H1 (cell line): ENCODE results near the gene BRD3OS. TPM values are rescaled to one million over a fixed set of nuclear protein-coding genes. Genes with fewer than 3 reads are reported as not detected.

ENCODE experiments used
- CTCF ChIA-PET: fragments of 300-600 bp; sonication (Branson Sonifier 250); formaldehyde crosslinking; loops from one replicate; lab custom pipeline; 2021; ENCODE audit not compliant: partially characterized antibody; lab: Charles Lee
- POLR2A ChIA-PET: fragments of 300-600 bp; sonication (Branson Sonifier 250); formaldehyde crosslinking; loops from one replicate; lab custom pipeline; 2021; ENCODE audit warnings: inconsistent platforms; ENCODE audit not compliant: partially characterized antibody; lab: Charles Lee
- DNase-seq, 2 experiments: peaks; one replicate each; pipeline versions ENCODE4 v3.0.0 to v3.0.0-alpha.2; 2010 to 2022; ENCODE audit warnings: low spot score in 2 of 2, low read depth in 1 of 2, mixed read lengths in 1 of 2
- FAIRE-seq: peaks from 2 replicates; lab custom pipeline; 2011; peaks lifted over from hg19 to GRCh38; lab: Jason Lieb, UNC
- H2AFZ ChIP-seq: 2 replicates; pipeline ENCODE4 v1.8.1; 2012; ENCODE audit warnings: low read length, inconsistent platforms
- H2AK5ac ChIP-seq: 2 replicates; pipeline ENCODE4 v1.6.1; 2013; ENCODE audit warnings: low read depth, low read length
- H2BK120ac ChIP-seq: replicated peaks from 2 replicates; pipeline ENCODE3; 2013; ENCODE audit warnings: low read depth, low read length, inconsistent platforms
- H2BK12ac ChIP-seq: 2 replicates; pipeline ENCODE4 v1.6.1; 2013; ENCODE audit warnings: low read depth, low read length
- H2BK15ac ChIP-seq: 2 replicates; pipeline ENCODE4 v1.6.1; 2013; ENCODE audit warnings: low read length
- H2BK20ac ChIP-seq: 2 replicates; pipeline ENCODE4 v1.6.1; 2013; ENCODE audit warnings: low read length
- H2BK5ac ChIP-seq: 2 replicates; pipeline ENCODE4 v1.6.1; 2013; ENCODE audit warnings: low read depth, low read length
- H3K14ac ChIP-seq: 2 replicates; pipeline ENCODE4 v1.6.1; 2013; ENCODE audit warnings: inconsistent platforms; ENCODE audit not compliant: insufficient read length
- H3K18ac ChIP-seq: 2 replicates; pipeline ENCODE4 v1.6.1; 2013; ENCODE audit warnings: low read length; ENCODE audit errors: extremely low read depth
- H3K23ac ChIP-seq: 2 replicates; pipeline ENCODE4 v1.6.1; 2013; ENCODE audit warnings: inconsistent platforms; ENCODE audit not compliant: insufficient read length
- H3K23me2 ChIP-seq: 2 replicates; pipeline ENCODE4 v1.6.1; 2013; ENCODE audit warnings: low read depth, low read length
- H3K27ac ChIP-seq: 2 replicates; pipeline ENCODE4 v1.6.1; 2011; ENCODE audit warnings: low read depth, low read length, inconsistent platforms
- H3K27me3 ChIP-seq, 4 experiments: replicated peaks in 1 of 4; 1 replicate in 1 of 4; 2 replicates in 3 of 4; pipeline versions ENCODE4 v1.6.1 to v1.8.1; 2011 to 2013; ENCODE audit warnings: low read length in 3 of 4, mild to moderate bottlenecking in 3 of 4, inconsistent platforms in 2 of 4, mixed read lengths in 2 of 4, moderate library complexity in 1 of 4; ENCODE audit not compliant: control insufficient read depth in 3 of 4, insufficient read depth in 3 of 4; ENCODE audit errors: extremely low read depth in 1 of 4
- H3K36me3 ChIP-seq, 4 experiments: 2 replicates each; pipeline versions ENCODE4 v1.6.1 to v1.8.1; 2011 to 2013; ENCODE audit warnings: mild to moderate bottlenecking in 4 of 4, low read length in 3 of 4, moderate library complexity in 2 of 4, control low read depth in 1 of 4, inconsistent platforms in 1 of 4; ENCODE audit not compliant: insufficient read depth in 4 of 4, control insufficient read depth in 2 of 4
- H3K4ac ChIP-seq: replicated peaks from 2 replicates; pipeline ENCODE3; 2013; ENCODE audit warnings: low read length, low read depth, mixed read lengths, inconsistent platforms; ENCODE audit not compliant: insufficient read length
- H3K4me1 ChIP-seq, 4 experiments: replicated peaks in 1 of 4; 1 replicate in 1 of 4; 2 replicates in 3 of 4; pipeline versions ENCODE4 v1.6.1 to v1.8.1; 2011 to 2013; ENCODE audit warnings: low read length in 3 of 4, inconsistent platforms in 2 of 4, mixed read lengths in 1 of 4; ENCODE audit not compliant: insufficient read depth in 4 of 4, control insufficient read depth in 3 of 4
- H3K4me2 ChIP-seq, 2 experiments: 2 replicates each; pipeline versions ENCODE4 v1.6.1 to v1.8.1; 2011 to 2013; ENCODE audit warnings: low read depth in 2 of 2, low read length in 2 of 2, control low read depth in 1 of 2, inconsistent platforms in 1 of 2, mild to moderate bottlenecking in 1 of 2; ENCODE audit not compliant: insufficient read depth in 1 of 2
- H3K4me3 ChIP-seq, 4 experiments: fragments of 200-600, 300-600 bp in 1 of 4; sonication (generic), shearing (Covaris generic), sonication (Bioruptor Twin) in 1 of 4; 2 replicates each; pipeline versions ENCODE4 v1.5.1 to v1.8.1; 2011 to 2016; ENCODE audit warnings: low read length in 4 of 4, low read depth in 3 of 4, control low read depth in 2 of 4, inconsistent platforms in 2 of 4, mild to moderate bottlenecking in 2 of 4, mixed read lengths in 1 of 4, moderate library complexity in 1 of 4; ENCODE audit not compliant: insufficient read depth in 2 of 4; ENCODE audit errors: extremely low read depth in 1 of 4
- H3K56ac ChIP-seq: replicated peaks from 2 replicates; pipeline ENCODE3; 2013; ENCODE audit warnings: low read depth, mild to moderate bottlenecking, mixed read lengths, low read length, inconsistent platforms; ENCODE audit not compliant: insufficient read length
- H3K79me1 ChIP-seq: 2 replicates; pipeline ENCODE4 v1.6.1; 2013; ENCODE audit warnings: low read depth, low read length, control low read depth
- H3K79me2 ChIP-seq, 2 experiments: 2 replicates each; pipeline versions ENCODE4 v1.6.1 to v1.8.1; 2012 to 2013; ENCODE audit warnings: low read length in 2 of 2, mild to moderate bottlenecking in 2 of 2, inconsistent platforms in 1 of 2; ENCODE audit not compliant: insufficient read depth in 2 of 2, control insufficient read depth in 1 of 2
- H3K9ac ChIP-seq, 4 experiments: replicated peaks in 1 of 4; 1 replicate in 1 of 4; 2 replicates in 3 of 4; pipeline versions ENCODE4 v1.6.1 to v1.8.1; 2011 to 2013; ENCODE audit warnings: low read depth in 3 of 4, low read length in 3 of 4, control low read depth in 2 of 4, mild to moderate bottlenecking in 2 of 4, moderate library complexity in 2 of 4, inconsistent platforms in 1 of 4; ENCODE audit errors: extremely low read depth in 1 of 4
- H3K9me3 ChIP-seq, 2 experiments: 2 replicates each; pipeline versions ENCODE4 v1.6.1 to v1.8.1; 2012 to 2013; ENCODE audit warnings: mild to moderate bottlenecking in 2 of 2, moderate library complexity in 2 of 2, control low read depth in 1 of 2, inconsistent platforms in 1 of 2, low read depth in 1 of 2, low read length in 1 of 2, mixed read lengths in 1 of 2; ENCODE audit not compliant: insufficient read depth in 2 of 2
- H4K20me1 ChIP-seq, 2 experiments: replicated peaks in 1 of 2; 2 replicates each; pipeline versions ENCODE3 to v1.8.1; 2011 to 2013; ENCODE audit warnings: inconsistent platforms in 2 of 2, low read length in 2 of 2, mild to moderate bottlenecking in 1 of 2; ENCODE audit not compliant: insufficient read depth in 2 of 2, control insufficient read depth in 1 of 2
- H4K5ac ChIP-seq: 2 replicates; pipeline ENCODE4 v1.6.1; 2013; ENCODE audit warnings: low read length, low read depth, mixed read lengths, inconsistent platforms; ENCODE audit not compliant: insufficient read length
- H4K8ac ChIP-seq: 2 replicates; pipeline ENCODE4 v1.8.0; 2013; ENCODE audit warnings: mild to moderate bottlenecking, moderate library complexity, low read length, inconsistent platforms; ENCODE audit not compliant: insufficient read depth; ENCODE audit errors: extremely low read depth
- H4K91ac ChIP-seq: replicated peaks from 2 replicates; pipeline ENCODE3; 2013; ENCODE audit warnings: low read length, mixed read lengths, inconsistent platforms; ENCODE audit not compliant: insufficient read length
- JUND ChIP-seq: IDR thresholded peaks from 2 replicates; pipeline ENCODE4 v1.6.1; 2011; ENCODE audit warnings: mild to moderate bottlenecking, improper control_type of control experiment, low read length
- POLR2AphosphoS5 ChIP-seq: IDR thresholded peaks from 2 replicates; pipeline ENCODE4 v1.6.1; 2011; ENCODE audit warnings: low read depth, low read length
- POU5F1 ChIP-seq: IDR thresholded peaks from 2 replicates; pipeline ENCODE4 v1.6.1; 2011; ENCODE audit warnings: low read depth, mild to moderate bottlenecking, low read length, moderate library complexity
- RBBP5 ChIP-seq: IDR thresholded peaks from 2 replicates; pipeline ENCODE4 v1.7.1; 2012; ENCODE audit warnings: low read depth, mild to moderate bottlenecking, inconsistent platforms, low read length, moderate library complexity, borderline replicate concordance
- RFX5 ChIP-seq: IDR thresholded peaks from 2 replicates; pipeline ENCODE4 v1.6.1; 2011; ENCODE audit warnings: low read depth, low read length, improper control_type of control experiment, borderline replicate concordance
- RXRA ChIP-seq: IDR thresholded peaks from 2 replicates; pipeline ENCODE4 v1.6.1; 2011; ENCODE audit warnings: low read depth, mild to moderate bottlenecking, low read length, moderate library complexity; ENCODE audit not compliant: insufficient read depth
- SAP30 ChIP-seq: fragments of 300-600 bp; sonication (generic); IDR thresholded peaks from 2 replicates; pipeline ENCODE4 v1.7.1; 2012; ENCODE audit warnings: low read length, moderate library complexity, mild to moderate bottlenecking, inconsistent platforms; ENCODE audit not compliant: insufficient read depth, insufficient replicate concordance
- SIN3A ChIP-seq, 2 experiments: IDR thresholded peaks in 1 of 2; conservative IDR thresholded peaks in 1 of 2; 2 replicates each; pipeline ENCODE4 v1.6.1; 2011 to 2012; ENCODE audit warnings: low read length in 2 of 2, improper control_type of control experiment in 1 of 2, low read depth in 1 of 2, mild to moderate bottlenecking in 1 of 2
- TAF1 ChIP-seq: IDR thresholded peaks from 2 replicates; pipeline ENCODE4 v1.6.1; 2011; ENCODE audit warnings: mild to moderate bottlenecking, low read depth, low read length
- WGBS, 2 experiments: shearing (Covaris generic) in 1 of 2; methylation state at CpG; one replicate each; pipeline versions ENCODE4 v1.1.6 to v1.1.7; 2013 to 2015; ENCODE audit warnings: low lambda C conversion rate in 2 of 2, mixed read lengths in 2 of 2, inconsistent platforms in 1 of 2, low coverage in 1 of 2, missing lambda C conversion rate in 1 of 2; ENCODE audit not compliant: insufficient replicate concordance in 2 of 2, insufficient coverage in 1 of 2, insufficient read length in 1 of 2; ENCODE audit errors: extremely low coverage in 1 of 2, missing lambda C conversion rate in 1 of 2; 5-methylcytosine and 5-hydroxymethylcytosine counted together
- polyA plus RNA-seq, 7 experiments: library from polyadenylated mRNA; depleted of rRNA in 3 of 7; stranded (reverse) in 5 of 7; unstranded in 2 of 7; fragments of >200 nt in 5 of 7; fragments of 200-250 nt in 2 of 7; gene quantifications; 1 replicate in 5 of 7; 2 replicates in 1 of 7; 4 replicates in 1 of 7; pipeline versions ENCODE4 v1.2.1 to v1.2.3, GENCODE V29; 2011 to 2013; ENCODE audit warnings: missing spikeins in 2 of 7, mixed read lengths in 2 of 7
- total RNA-seq: library from RNA; stranded (reverse); fragmentation: NEBNext Ultra II Directional; extraction: Animal tissue kit (Norgen Biotek cat#: 25700); gene quantifications from 2 replicates; pipeline ENCODE4 v1.2.1, GENCODE V29; 2021
- TF ChIP-seq, protein P1 (sequence below), 3 experiments: IDR thresholded peaks; 1 replicate in 2 of 3; 2 replicates in 1 of 3; pipeline versions ENCODE4 v1.5.1 to v1.6.1; 2011; ENCODE audit warnings: low read length in 3 of 3, mild to moderate bottlenecking in 3 of 3, inconsistent platforms in 2 of 3, low read depth in 1 of 3, moderate library complexity in 1 of 3; ENCODE audit not compliant: insufficient read depth in 1 of 3; ENCODE audit errors: control extremely low read depth in 1 of 3

The BRD3OS gene
- total and polyA plus RNA-seq, 2 of the 8 experiments (the other 6 are each of a cell fraction or from before 2014, with no cell fraction given) = 12.7 to 20.2 TPM

DNA sequence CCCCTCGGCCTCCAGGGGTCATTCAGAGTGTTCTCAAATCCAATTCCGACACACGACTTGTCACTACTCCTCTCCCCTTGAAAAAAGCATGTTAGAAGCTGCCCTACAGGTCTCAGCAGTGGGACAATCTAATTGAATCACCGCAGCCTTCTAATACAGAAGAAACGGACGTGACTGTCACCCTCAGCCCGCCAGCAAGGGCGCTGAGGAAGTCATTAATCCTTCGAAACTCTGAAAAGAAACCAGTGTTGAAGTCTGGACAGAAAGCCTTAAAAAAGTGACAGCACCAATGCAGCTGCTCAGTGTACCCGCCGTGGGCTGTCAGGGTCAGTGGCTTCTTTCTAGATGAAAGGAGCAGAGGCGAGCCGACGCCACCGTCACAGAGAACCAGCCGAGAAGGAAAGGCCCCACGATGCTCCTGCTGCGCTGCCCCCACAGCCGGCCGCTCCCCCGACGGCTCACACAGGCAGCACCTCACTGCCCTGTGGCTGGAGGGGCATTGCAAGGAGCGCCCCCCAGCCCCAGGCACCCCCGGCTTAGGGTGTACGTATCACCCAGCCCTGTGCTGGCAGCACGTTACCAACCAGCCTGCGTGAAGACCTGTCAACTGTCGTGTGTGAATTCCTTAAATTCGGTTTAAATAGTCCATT lies 5.7 kb downstream of the BRD3OS start:
- Histone ChIP-seq H3K23me2 (peaks cover 3% of the 10 kb centered on the region), H3K14ac (no peak overlapping the region), H3K23ac (no peak overlapping the region), H4K8ac (no peak overlapping the region), H2BK120ac (no peak overlapping the region), H2BK15ac (no peak overlapping the region), H3K9ac (no peak overlapping the region), H3K27ac (no peak overlapping the region), H2BK5ac (no peak overlapping the region), H2BK20ac (no peak overlapping the region), H3K9me3 (no peaks in the 10 kb centered on the region), H3K79me2 (no peaks in the 10 kb centered on the region), H4K20me1 (peaks cover 3 to 14% of the 10 kb centered on the region in 2 experiments), H3K4me3 (no peak overlapping the region), H2AK5ac (no peak overlapping the region), H2AFZ (no peak overlapping the region), H2BK12ac (no peak overlapping the region), H3K4ac (no peak overlapping the region), H3K18ac (no peak overlapping the region), H3K36me3 (peaks cover 25 to 54% (median 40%) of the 10 kb centered on the region in 4 experiments), H3K27me3 (no peaks in the 10 kb centered on the region), H3K56ac (no peak overlapping the region), H4K91ac (no peak overlapping the region), H3K4me1 (peaks cover 0 to 4% (median 4%) of the 10 kb centered on the region in 4 experiments; a peak in 5 of 7 replicates), H3K79me1 (no peaks in the 10 kb centered on the region), H4K5ac (no peak overlapping the region), H3K4me2 (no peak overlapping the region)
- FAIRE-seq (no peak), DNase-seq (no peak)
- 90% methylated on average over 29 of the region's 29 CpGs; no CpG with 5 or more reads in 1 of the 2 experiments for WGBS, 2 experiments
- CTCF ChIA-PET = no interaction called here
- POLR2A ChIA-PET = no interaction called here
- TF ChIP-seq POLR2AphosphoS5 (no peak), SIN3A (conservative IDR thresholded peaks at IDR 0.05 in 1 of 2, IDR thresholded peaks at IDR 0.05 in 1 of 2; ENCODE audit: low read depth in 1 of 2, low read length in 2 of 2) (no peak), RBBP5 (no peak), TAF1 (no peak), RFX5 (no peak), RXRA (no peak), POU5F1 (no peak), JUND (no peak), SAP30 (no peak)
- TF ChIP-seq, protein P1, sequence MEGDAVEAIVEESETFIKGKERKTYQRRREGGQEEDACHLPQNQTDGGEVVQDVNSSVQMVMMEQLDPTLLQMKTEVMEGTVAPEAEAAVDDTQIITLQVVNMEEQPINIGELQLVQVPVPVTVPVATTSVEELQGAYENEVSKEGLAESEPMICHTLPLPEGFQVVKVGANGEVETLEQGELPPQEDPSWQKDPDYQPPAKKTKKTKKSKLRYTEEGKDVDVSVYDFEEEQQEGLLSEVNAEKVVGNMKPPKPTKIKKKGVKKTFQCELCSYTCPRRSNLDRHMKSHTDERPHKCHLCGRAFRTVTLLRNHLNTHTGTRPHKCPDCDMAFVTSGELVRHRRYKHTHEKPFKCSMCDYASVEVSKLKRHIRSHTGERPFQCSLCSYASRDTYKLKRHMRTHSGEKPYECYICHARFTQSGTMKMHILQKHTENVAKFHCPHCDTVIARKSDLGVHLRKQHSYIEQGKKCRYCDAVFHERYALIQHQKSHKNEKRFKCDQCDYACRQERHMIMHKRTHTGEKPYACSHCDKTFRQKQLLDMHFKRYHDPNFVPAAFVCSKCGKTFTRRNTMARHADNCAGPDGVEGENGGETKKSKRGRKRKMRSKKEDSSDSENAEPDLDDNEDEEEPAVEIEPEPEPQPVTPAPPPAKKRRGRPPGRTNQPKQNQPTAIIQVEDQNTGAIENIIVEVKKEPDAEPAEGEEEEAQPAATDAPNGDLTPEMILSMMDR (IDR thresholded peaks at IDR 0.05; ENCODE audit: control extremely low read depth in 1 of 3, insufficient read depth in 1 of 3, low read depth in 1 of 3, low read length in 3 of 3) = no peak
